ENCODE data around the gene PPP2R3B.
"Not testable (repeated sequence)": the region's sequence is repeated elsewhere in the genome, so short reads cannot be mapped to it uniquely, and the experiment has no call there.

PPP2R3B gene

GRCh38 chrX:334971-335757 is 51.5 kb downstream of the PPP2R3B start:
- no peak for DNase-seq

GRCh38 chrX:334331-334891 is 52.3 kb downstream of the PPP2R3B start:
- DNase-seq, result no peak

DNA sequence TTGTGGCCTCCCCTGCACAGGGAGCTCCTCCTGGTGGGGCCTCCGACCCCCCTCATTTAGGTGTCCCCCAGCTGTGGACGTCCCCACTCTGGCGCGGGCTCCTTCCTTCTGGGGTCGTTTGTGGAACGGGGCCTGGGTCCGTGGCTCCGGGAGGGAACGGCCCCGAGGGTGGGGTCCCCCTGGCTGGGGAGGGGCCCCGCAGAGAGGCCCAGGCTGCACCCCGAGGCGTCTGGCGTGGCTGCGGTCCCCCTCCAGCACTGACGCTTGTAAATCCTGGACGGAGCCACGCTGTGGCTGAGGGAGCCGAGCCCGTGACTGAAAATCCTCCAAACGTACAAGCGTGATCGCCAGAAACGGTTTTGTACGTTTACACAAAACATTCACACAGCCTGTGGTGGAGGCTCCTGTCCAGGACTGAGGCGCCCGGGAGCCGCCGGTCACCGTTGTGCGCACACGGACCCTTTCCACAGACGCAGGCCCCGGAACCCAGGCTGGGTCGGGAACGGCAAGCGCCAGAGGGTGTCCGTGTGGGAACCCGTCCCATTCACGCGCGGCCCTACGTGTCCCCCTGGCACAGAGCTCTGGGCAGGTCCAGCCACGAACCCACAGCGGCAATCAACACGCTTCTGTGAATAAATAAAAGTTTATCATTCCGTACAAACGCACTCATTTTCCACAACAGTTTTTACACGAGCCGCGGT is 52.9 kb downstream of the PPP2R3B start:
- DNase-seq, result no peak

- no peak for DNase-seq
Measured at GRCh38 chrX:332916-333610, 53.6 kb downstream of the PPP2R3B start.

DNA sequence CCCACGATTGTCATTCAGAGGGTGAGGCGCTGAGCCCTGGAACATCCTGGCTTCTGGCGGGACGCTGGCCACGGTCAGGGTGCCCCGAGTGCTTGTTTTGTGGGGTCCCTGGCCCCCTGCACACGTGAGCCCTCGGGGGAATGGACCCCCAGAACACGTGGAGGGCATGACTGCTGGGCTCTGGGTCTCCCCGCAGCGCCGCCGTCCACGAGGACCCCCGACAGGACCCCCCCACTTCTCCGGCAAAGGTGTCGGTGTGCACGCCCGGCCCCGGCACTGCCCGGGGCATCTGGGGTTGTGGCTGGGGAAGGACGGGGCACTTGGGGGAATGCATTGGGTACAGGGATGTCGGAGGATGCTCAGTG is 54.2 kb downstream of the PPP2R3B start:
- DNase-seq, result no peak

- DNase-seq, result no peak
Measured at GRCh38 chrX:331825-332495, 54.7 kb downstream of the PPP2R3B start.

DNA sequence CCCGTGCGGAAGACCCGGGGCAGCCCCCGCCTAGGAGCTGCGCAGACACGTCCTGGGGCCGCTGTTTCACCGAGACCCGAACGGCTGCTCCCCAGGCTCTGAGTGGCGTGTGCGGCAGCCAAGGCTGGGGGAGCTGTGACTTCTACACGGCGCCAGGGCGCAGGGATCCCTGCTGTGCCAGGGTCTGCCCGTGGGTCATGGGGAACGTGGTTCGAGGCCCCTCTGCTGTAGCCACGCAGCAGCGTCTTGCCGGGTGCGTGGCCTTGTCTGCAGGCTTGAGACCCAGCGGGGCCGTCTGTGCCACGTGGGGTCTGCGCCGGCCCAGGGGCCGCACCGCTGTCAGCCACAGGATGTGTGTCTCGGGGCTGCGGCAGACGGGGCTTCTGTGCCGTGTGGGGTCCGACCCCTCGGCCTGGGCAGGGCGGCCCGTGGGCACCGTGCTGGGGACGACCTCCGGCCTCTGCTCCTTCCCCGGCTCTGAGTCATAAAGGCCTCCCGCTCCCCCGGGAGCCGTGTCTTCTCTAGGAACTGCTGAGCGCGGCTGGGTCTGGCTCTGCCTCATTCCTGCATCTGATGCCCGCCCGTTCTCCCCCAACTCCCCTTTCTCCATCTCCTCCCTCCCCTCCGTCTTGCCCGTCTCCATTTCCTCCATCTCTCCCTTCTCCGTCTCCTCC is 55.4 kb downstream of the PPP2R3B start:
- DNase-seq, result peak; percentile 26

GRCh38 chrX:330726-331150 is 56.0 kb downstream of the PPP2R3B start:
- no peak for DNase-seq

GRCh38 chrX:330141-330725 is 56.5 kb downstream of the PPP2R3B start:
- DNase-seq, result not testable (repeated sequence)

- no peak for DNase-seq
Measured at GRCh38 chrX:329291-329910, 57.3 kb downstream of the PPP2R3B start.

DNA sequence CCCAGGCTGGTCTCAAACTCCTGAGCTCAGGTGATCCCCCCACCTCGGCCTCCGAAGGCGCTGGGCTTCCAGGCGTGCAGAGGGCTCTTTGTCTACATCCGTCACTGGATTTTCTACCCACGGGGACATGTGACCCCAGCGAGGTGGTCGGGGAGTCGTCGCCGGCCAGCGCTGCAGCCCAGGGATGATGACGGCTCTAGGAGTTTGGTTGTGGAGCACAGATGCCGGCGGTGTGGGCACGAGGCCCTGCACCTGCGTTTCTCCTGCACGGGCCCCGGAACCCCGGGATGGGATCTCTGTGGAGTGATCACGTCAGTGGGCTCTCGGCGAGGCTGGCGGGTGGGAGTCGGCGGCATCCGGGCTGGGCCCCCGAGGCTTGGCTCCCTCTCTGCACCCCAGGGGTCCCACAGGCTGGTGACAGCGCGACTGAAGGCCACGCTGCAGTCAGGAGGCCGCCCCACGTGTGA is 59.0 kb downstream of the PPP2R3B start:
- DNase-seq, result no peak

GRCh38 chrX:324664-325063 is 62.0 kb downstream of the PPP2R3B start:
- not testable (repeated sequence) for DNase-seq

- DNase-seq, result no peak
Measured at GRCh38 chrX:323721-324628, 62.7 kb downstream of the PPP2R3B start.

DNA sequence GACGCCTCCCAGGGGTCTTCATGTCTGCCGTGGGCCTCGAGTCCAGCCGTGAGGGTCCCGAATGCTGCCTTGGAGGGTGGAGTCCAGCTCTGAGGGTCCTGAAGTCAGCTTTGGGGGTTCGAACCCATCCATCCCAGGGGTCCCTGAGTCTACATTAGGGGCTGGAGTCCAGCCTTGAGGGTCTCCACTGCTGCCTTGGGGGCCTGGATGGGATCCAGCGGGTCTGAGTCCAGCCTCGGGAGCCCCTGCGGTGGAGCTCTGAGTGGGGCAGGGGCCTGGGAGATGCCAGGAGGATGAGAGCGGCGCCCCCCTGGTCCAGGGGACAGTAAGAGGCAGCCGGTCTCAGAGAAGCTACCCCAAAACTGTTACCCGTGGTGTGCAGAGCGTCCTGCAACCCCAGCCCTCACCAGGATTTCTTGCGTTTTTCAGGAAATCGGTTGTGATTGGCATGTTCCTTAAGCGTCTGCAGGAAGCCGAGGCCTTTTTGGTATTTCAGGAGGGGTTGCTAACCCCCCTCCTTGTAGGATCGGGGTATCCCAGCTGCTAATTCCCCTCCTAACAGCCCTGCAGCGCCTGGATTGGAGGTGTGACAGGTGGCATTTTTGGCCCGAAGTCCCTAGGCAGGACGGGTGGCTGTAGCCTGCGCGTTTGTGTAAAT is 66.5 kb downstream of the PPP2R3B start:
- no peak for DNase-seq

DNA sequence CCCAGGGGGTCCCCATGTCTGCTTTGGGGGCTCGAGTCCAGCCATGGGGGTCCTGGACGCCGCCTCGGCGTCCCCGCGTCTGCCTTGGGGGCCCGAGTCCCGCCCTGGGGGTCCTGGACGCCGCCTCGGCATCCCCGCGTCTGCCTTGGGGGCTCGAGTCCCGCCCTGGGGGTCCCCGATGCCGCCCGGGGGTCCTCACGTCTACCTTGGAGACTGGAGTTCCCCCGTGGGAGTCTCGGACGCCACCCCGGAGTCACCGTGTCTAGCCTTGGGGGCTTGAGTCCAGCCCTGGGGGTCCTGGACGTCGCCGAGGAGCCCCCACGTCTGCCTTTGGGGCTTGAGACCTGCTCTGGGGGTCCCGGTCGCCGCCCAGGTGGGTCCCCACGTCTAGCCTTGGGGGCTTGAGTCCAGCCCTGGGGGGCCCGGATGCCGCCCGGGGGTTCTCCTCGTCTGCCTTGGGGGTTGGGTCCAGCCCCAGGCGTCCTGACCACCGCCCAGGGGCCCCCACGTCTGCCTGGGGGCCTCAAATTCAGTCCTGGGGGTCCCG is 67.1 kb downstream of the PPP2R3B start:
- no peak for DNase-seq

DNA sequence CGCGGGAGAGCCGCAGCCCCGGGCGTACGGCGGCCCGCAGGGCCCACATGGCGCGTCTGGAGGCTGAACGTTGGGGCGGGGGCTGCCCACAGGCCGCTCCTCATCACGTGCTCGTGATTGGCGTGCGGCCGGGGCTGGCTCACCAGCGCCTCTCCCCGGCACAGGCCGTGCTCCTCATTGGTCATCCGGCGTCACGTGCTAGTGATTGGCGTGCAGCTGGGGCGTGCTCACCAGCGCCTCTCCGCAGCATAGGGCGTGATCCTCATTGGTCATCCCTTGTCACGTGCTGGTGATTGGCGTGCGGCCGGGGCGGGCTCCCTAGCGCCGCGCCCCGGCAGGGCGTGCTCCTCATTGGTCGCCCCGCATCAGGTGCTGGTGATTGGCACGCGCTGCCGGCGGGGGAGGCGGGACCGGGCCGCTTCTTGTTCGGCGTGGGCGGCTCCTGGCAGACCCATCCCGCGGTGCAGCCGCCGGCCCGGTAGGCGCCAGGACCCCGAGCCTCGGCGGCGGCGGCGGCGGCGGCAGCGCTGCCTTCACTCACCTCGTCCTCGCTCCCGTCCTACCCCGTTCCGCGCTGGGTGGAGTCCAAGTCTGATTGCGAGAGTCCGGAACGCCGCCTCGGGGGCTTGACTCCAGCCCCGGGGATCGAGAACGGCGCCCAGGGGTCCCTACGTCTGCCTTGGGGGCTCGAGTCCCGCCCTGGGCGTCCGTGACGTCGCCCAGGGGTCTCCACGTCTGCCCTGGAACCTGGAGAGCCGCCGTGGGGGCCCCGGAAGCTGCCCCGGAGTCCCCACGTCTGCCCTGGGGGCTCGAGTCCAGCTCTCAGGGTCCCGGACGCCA is 67.7 kb downstream of the PPP2R3B start, which contains the start of gene GTPBP6:
Gene GTPBP6 (minus strand): TSS at position 58 of the 840 bp plus-strand sequence. CDS start 9 bp downstream, at position 49.
- no peak for DNase-seq

- no peak for DNase-seq
Measured at GRCh38 chrX:318068-318738, 68.5 kb downstream of the PPP2R3B start.
